Loucy (cell line): ENCODE measurements around the gene CDH13.

ENCODE experiments used
- H2AFZ ChIP-seq: fragments of 200-600 bp; sonication (generic); 2 replicates; pipeline ENCODE4 v1.6.0; 2016; ENCODE audit warnings: antibody characterized with exemption, mild to moderate bottlenecking, low read length, moderate library complexity
- H3F3A ChIP-seq: fragments of 200-600 bp; 2 replicates; pipeline ENCODE4 v1.6.0; 2016; ENCODE audit warnings: antibody characterized with exemption, low read depth, mild to moderate bottlenecking
- H3K27me3 ChIP-seq: fragments of 200-600 bp; sonication (generic); 2 replicates; pipeline ENCODE4 v1.6.1; 2014; ENCODE audit warnings: low read length, mild to moderate bottlenecking; ENCODE audit not compliant: insufficient read depth, poor library complexity, severe bottlenecking
- H3K36me3 ChIP-seq: fragments of 200-600 bp; sonication (generic); 2 replicates; pipeline ENCODE4 v1.6.1; 2016; ENCODE audit warnings: low read length; ENCODE audit not compliant: insufficient read depth
- H3K4me1 ChIP-seq: fragments of 200-600 bp; sonication (generic); 2 replicates; pipeline ENCODE4 v1.5.1; 2014; ENCODE audit warnings: low read length, mild to moderate bottlenecking; ENCODE audit not compliant: insufficient read depth, poor library complexity, severe bottlenecking
- H3K4me2 ChIP-seq: fragments of 200-600 bp; sonication (generic); 2 replicates; pipeline ENCODE4 v1.6.0; 2014; ENCODE audit warnings: antibody characterized with exemption, low read length, low read depth, mild to moderate bottlenecking; ENCODE audit not compliant: poor library complexity, severe bottlenecking
- H3K4me3 ChIP-seq: fragments of 200-600 bp; sonication (generic); 2 replicates; pipeline ENCODE4 v1.5.1; 2014; ENCODE audit warnings: low read length, mild to moderate bottlenecking, mixed read lengths; ENCODE audit not compliant: poor library complexity, severe bottlenecking
- H3K79me2 ChIP-seq: fragments of 200-600 bp; sonication (generic); 2 replicates; pipeline ENCODE4 v1.6.1; 2014; ENCODE audit warnings: low read length; ENCODE audit not compliant: insufficient read depth
- H3K9ac ChIP-seq: fragments of 200-600 bp; sonication (generic); 2 replicates; pipeline ENCODE4 v1.6.0; 2014; ENCODE audit warnings: mild to moderate bottlenecking, low read depth, low read length, moderate library complexity; ENCODE audit not compliant: poor library complexity, severe bottlenecking
- H3K9me2 ChIP-seq: fragments of 200-600 bp; sonication (generic); replicated peaks from 2 replicates; pipeline ENCODE4 v1.6.1; 2016; ENCODE audit warnings: low read depth, low read length, mixed read lengths
- H3K9me3 ChIP-seq: fragments of 200-600 bp; sonication (generic); 2 replicates; pipeline ENCODE4 v1.6.1; 2014; ENCODE audit warnings: mild to moderate bottlenecking, antibody characterized with exemption, low read length, low read depth; ENCODE audit not compliant: insufficient read depth
- H4K20me1 ChIP-seq: fragments of 200-600 bp; sonication (generic); 2 replicates; pipeline ENCODE4 v1.6.0; 2014; ENCODE audit warnings: antibody characterized with exemption, low read length, mild to moderate bottlenecking; ENCODE audit not compliant: insufficient read depth, poor library complexity, severe bottlenecking
- CTCF ChIP-seq: fragments of 200-600 bp; sonication (generic); conservative IDR thresholded peaks from 2 replicates; pipeline ENCODE4 v1.5.1; 2014; ENCODE audit warnings: mild to moderate bottlenecking, antibody characterized with exemption, low read length
- EZH2phosphoT487 ChIP-seq: fragments of 200-600 bp; IDR thresholded peaks from 2 replicates; pipeline ENCODE4 v1.6.1; 2018; ENCODE audit warnings: antibody characterized with exemption, mild to moderate bottlenecking, moderate library complexity, borderline replicate concordance

Gene CDH13

DNA sequence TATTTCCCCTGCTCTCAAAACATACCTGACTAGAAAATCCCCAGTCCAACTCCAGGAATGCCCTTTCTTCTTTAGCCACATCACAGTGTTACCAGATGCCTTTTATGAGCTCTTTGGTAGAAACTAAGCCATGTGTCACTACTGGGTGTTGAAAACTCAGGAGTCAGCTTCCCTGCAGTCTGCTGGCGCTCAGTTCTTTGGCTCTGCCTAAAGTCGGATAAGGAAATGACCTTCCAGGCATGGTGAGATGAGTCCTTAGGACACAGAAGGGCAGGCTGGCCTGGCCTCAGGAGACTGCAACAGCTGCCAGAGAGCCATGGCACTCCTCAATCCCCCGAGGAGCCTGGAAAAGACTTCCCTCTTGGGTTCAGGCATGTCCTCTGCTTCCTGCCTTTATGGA is 89.1 kb downstream of the CDH13 start:
- H3K9ac ChIP-seq: no peak overlapping the region
- H2AFZ ChIP-seq: no peak overlapping the region
- no peak overlapping the region for H3K4me2 ChIP-seq
- no peaks in the 10 kb centered on the region for H3K79me2 ChIP-seq
- H3K27me3 ChIP-seq: no peaks in the 10 kb centered on the region
- no peak overlapping the region for H3K4me3 ChIP-seq
- H3K9me3 ChIP-seq: no peaks in the 10 kb centered on the region
- H4K20me1 ChIP-seq: no peaks in the 10 kb centered on the region
- no peak for TF ChIP-seq EZH2phosphoT487
- TF ChIP-seq CTCF: no peak
- H3K9me2 ChIP-seq: no peaks in the 10 kb centered on the region
- H3K4me1 ChIP-seq: no peaks in the 10 kb centered on the region
- no peaks in the 10 kb centered on the region for H3K36me3 ChIP-seq
- no peaks in the 10 kb centered on the region for H3F3A ChIP-seq

- Histone ChIP-seq H2AFZ (no peak overlapping the region), H3K36me3 (no peaks in the 10 kb centered on the region), H3K9ac (no peak overlapping the region), H3K9me2 (no peaks in the 10 kb centered on the region), H4K20me1 (no peaks in the 10 kb centered on the region), H3K79me2 (no peaks in the 10 kb centered on the region), H3K4me3 (no peak overlapping the region), H3F3A (no peaks in the 10 kb centered on the region), H3K4me1 (no peaks in the 10 kb centered on the region), H3K9me3 (no peaks in the 10 kb centered on the region), H3K27me3 (no peaks in the 10 kb centered on the region), H3K4me2 (no peak overlapping the region)
- TF ChIP-seq CTCF: no peak
- TF ChIP-seq EZH2phosphoT487: no peak
Measured at GRCh38 chr16:82716361-82716855, 89.6 kb downstream of the CDH13 start.

- no peaks in the 10 kb centered on the region for H3K9me3 ChIP-seq
- H3K27me3 ChIP-seq: no peaks in the 10 kb centered on the region
- no peaks in the 10 kb centered on the region for H3K36me3 ChIP-seq
- TF ChIP-seq CTCF: no peak
- no peak for TF ChIP-seq EZH2phosphoT487
- H2AFZ ChIP-seq: no peak overlapping the region
- H3K9ac ChIP-seq: no peak overlapping the region
- H3K4me2 ChIP-seq: no peak overlapping the region
- H3K9me2 ChIP-seq: no peaks in the 10 kb centered on the region
- H4K20me1 ChIP-seq: no peaks in the 10 kb centered on the region
- H3K4me3 ChIP-seq: no peak overlapping the region
- no peaks in the 10 kb centered on the region for H3F3A ChIP-seq
- no peaks in the 10 kb centered on the region for H3K79me2 ChIP-seq
- H3K4me1 ChIP-seq: no peaks in the 10 kb centered on the region
Measured at GRCh38 chr16:82720414-82720813, 93.6 kb downstream of the CDH13 start.
